ENCODE results near the gene ARMC5. TPM values are rescaled to one million over a fixed set of nuclear protein-coding genes. Genes with fewer than 3 reads are reported as not detected.

The ARMC5 gene, protein sequence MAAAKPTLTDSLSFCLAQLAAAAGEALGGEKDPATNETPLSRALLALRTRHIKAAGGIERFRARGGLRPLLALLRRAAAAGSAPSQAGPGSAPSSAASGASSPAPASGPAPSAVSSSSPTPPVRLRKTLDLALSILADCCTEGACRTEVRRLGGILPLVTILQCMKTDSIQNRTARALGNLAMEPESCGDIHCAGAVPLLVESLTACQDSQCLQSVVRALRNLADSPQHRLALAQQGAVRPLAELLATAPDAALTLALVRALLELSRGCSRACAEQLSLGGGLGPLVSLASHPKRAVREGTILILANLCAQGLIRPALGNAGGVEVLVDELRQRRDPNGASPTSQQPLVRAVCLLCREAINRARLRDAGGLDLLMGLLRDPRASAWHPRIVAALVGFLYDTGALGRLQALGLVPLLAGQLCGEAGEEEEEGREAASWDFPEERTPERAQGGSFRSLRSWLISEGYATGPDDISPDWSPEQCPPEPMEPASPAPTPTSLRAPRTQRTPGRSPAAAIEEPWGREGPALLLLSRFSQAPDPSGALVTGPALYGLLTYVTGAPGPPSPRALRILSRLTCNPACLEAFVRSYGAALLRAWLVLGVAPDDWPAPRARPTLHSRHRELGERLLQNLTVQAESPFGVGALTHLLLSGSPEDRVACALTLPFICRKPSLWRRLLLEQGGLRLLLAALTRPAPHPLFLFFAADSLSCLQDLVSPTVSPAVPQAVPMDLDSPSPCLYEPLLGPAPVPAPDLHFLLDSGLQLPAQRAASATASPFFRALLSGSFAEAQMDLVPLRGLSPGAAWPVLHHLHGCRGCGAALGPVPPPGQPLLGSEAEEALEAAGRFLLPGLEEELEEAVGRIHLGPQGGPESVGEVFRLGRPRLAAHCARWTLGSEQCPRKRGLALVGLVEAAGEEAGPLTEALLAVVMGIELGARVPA
- total RNA-seq (2022) (8.1 and 10.1 TPM in 2 replicates), Bru-seq, nascent RNA (percentile 51 among the genes with signal in this experiment), BruChase-seq, experiment 1, labeled RNA remaining after a 6-hour chase (percentile 45 among the genes with signal in this experiment), BruChase-seq, experiment 2, labeled RNA remaining after a 2-hour chase (percentile 49 among the genes with signal in this experiment)
- long read RNA-seq, full-length matches to known transcripts, result 19 of 44 reads
- long read RNA-seq, partial matches to known transcripts, result 7 of 44 reads
- long read RNA-seq, other reads (novel, unspliced or antisense), result 18 of 44 reads

DNA sequence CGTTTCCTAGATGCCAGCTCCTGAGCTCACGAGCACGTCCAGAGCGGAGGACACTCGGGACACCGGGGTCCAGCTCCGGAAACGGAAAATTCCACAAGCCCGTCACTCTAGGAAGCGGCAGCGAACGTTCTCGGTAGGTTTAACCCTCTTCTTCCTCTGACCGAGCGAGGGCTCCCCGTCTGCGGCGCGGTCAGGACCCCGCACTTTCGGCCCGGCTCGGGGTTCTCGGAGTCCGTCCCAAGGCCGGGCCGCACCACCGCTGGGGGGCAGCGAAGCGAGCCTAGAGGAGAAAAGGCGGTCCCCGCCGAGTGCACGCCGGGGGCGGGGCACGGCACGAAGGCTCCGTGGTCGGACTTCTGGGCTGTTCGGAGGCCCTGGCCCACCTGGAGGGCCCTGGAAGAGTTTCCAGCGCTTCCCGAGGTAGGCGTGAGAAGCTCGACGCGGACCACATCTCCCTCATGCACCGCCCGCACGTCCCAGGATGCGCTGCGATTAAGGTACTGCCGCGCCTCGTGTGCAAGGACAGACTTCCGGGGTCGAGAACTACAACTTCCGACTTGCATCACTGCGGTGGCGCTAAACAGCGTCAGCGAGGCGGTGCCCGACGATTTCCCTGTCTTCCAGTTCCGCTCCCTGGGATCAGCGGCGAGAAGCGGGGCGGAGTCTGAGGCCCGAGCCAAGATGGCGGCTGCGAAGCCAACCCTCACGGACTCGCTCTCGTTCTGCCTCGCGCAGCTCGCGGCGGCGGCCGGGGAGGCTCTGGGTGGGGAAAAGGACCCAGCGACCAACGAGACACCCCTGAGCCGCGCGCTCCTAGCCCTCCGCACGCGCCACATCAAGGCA lies at the start of gene ARMC5:
Gene ARMC5 (plus strand): TSS at position 658 of the 843 bp plus-strand sequence. CDS start 24 bp downstream, at position 682.
- ChIA-PET POLR2A (interaction anchor here (0.6 to 4.9 kb wide), 33 partner anchors 8 to 564 kb away, joined by 3 to 40 read pairs (median 5); partner anchors contain the start of genes FUS, KAT8, PRSS8 and RUSF1), CTCF (interaction anchor here (0.6 to 8.4 kb wide), 19 partner anchors 16 to 519 kb away, joined by 3 to 65 read pairs (median 3); partner anchors contain the start of genes VKORC1, ZNF267 and ZNF843)
- Mint-ChIP-seq H3K4me3 (ENCODE audit: unreplicated experiment) (peak within 1 kb of the TSS; percentile 88), H3K4me1 (ENCODE audit: insufficient read depth, unreplicated experiment) (peaks cover 14% of the 10 kb centered on the region), H3K9me3 (ENCODE audit: unreplicated experiment) (no peaks in the 10 kb centered on the region), H3K27me3 (ENCODE audit: insufficient read depth, unreplicated experiment) (no peaks in the 10 kb centered on the region), H3K27ac (ENCODE audit: low read depth, unreplicated experiment) (peak within 1 kb of the TSS; percentile 97), H3K36me3 (ENCODE audit: insufficient read depth, unreplicated experiment) (peaks cover 44% of the 10 kb centered on the region)
- TSS peak; percentile 44 for BruUV-seq (replicated peaks)
- DNase-seq (ENCODE audit: unreplicated experiment), result peak; percentile 97
- intact Hi-C loops (cut with micrococcal nuclease), result loop anchor here (2.0 to 10.0 kb wide), 3 partner anchors 236 to 410 kb away; a partner anchor contains a TSS
- TF ChIP-seq, protein P1, sequence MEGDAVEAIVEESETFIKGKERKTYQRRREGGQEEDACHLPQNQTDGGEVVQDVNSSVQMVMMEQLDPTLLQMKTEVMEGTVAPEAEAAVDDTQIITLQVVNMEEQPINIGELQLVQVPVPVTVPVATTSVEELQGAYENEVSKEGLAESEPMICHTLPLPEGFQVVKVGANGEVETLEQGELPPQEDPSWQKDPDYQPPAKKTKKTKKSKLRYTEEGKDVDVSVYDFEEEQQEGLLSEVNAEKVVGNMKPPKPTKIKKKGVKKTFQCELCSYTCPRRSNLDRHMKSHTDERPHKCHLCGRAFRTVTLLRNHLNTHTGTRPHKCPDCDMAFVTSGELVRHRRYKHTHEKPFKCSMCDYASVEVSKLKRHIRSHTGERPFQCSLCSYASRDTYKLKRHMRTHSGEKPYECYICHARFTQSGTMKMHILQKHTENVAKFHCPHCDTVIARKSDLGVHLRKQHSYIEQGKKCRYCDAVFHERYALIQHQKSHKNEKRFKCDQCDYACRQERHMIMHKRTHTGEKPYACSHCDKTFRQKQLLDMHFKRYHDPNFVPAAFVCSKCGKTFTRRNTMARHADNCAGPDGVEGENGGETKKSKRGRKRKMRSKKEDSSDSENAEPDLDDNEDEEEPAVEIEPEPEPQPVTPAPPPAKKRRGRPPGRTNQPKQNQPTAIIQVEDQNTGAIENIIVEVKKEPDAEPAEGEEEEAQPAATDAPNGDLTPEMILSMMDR (IDR thresholded peaks at IDR 0.05; ENCODE audit: unreplicated experiment), result peak; percentile 38

DNA sequence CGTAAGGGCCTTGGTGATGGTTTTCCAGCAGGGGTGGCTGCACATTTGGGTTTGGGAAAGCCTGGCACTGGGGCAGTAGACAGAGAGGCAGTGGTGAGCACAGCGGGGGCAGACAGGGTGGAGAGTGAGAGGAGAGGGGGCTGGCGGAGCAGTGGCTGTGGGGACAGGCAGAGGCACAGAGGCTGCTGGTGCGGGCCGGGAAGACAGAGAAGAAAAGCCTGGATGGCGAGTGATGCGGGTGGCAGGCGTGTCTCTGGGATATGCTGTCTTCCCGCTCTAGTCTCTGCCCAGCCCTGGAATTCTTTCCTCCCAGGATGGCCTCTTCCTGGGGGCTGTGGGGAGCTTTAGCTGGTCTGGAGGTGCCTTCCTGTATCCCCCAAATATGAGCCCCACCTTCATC lies 49.2 kb upstream of the ARMC5 start:
- H3K9me3 Mint-ChIP-seq (ENCODE audit: unreplicated experiment), result no peaks in the 10 kb centered on the region
- DNase-seq (ENCODE audit: unreplicated experiment), result no peak
- BruUV-seq (replicated peaks), result no TSS peak
- TF ChIP-seq, protein P1 (IDR thresholded peaks at IDR 0.05; ENCODE audit: unreplicated experiment), result no peak
- no peak overlapping the region for H3K4me3 Mint-ChIP-seq (ENCODE audit: unreplicated experiment)
- no peaks in the 10 kb centered on the region for H3K4me1 Mint-ChIP-seq (ENCODE audit: insufficient read depth, unreplicated experiment)
- ChIA-PET CTCF (interaction anchor here (0.7 kb wide), 1 partner anchor 426 kb away, joined by 3 read pairs; no protein-coding TSS in a partner anchor), POLR2A (no interaction called here)
- peaks cover 46% of the 10 kb centered on the region for H3K27me3 Mint-ChIP-seq (ENCODE audit: insufficient read depth, unreplicated experiment)
- H3K27ac Mint-ChIP-seq (ENCODE audit: low read depth, unreplicated experiment), result no peak overlapping the region
- no peaks in the 10 kb centered on the region for H3K36me3 Mint-ChIP-seq (ENCODE audit: insufficient read depth, unreplicated experiment)
- intact Hi-C loops (cut with micrococcal nuclease), result no loop called here

DNA sequence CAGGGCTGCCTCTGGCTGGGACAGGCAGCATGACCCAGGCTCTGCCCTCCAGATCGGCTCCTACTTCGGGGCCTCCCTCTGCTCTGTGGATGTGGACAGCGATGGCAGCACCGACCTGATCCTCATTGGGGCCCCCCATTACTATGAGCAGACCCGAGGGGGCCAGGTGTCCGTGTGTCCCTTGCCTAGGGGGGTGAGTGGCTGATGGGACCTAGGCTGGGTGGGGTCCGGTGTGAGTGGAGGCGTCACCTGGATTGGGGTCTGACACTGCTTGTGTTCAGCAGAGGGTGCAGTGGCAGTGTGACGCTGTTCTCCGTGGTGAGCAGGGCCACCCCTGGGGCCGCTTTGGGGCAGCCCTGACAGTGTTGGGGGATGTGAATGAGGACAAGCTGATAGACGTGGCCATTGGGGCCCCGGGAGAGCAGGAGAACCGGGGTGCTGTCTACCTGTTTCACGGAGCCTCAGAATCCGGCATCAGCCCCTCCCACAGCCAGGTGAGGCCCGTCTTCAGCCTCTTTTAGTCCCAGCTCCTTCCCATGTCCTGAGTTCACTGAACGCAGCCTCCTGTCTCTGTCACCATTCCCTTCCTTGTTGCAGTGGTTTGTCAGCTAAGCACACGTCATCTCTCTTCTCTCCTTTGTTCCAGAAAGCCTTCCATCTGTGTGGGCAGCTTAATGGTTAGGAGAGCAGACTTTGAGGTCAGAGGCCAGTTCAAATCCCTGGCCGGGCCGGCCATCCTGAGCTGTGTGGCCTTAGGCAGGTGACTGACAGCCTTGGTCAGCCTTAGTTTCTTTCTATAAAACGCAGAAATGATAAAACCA lies 48.1 kb upstream of the ARMC5 start:
- H3K27me3 Mint-ChIP-seq (ENCODE audit: insufficient read depth, unreplicated experiment), result peaks cover 58% of the 10 kb centered on the region

More for the DNA sequence above, 48.1 kb upstream of the ARMC5 start:
- CTCF ChIA-PET, result interaction anchor here (0.6 kb wide), 1 partner anchor 161 kb away, joined by 3 read pairs; no protein-coding TSS in a partner anchor
- H3K4me1 Mint-ChIP-seq (ENCODE audit: insufficient read depth, unreplicated experiment), result no peaks in the 10 kb centered on the region
- intact Hi-C loops (cut with micrococcal nuclease), result no loop called here
- DNase-seq (ENCODE audit: unreplicated experiment), result no peak
- BruUV-seq (replicated peaks), result no TSS peak
- no peak overlapping the region for H3K4me3 Mint-ChIP-seq (ENCODE audit: unreplicated experiment)
- no peaks in the 10 kb centered on the region for H3K9me3 Mint-ChIP-seq (ENCODE audit: unreplicated experiment)
- POLR2A ChIA-PET, result no interaction called here
- H3K36me3 Mint-ChIP-seq (ENCODE audit: insufficient read depth, unreplicated experiment), result peaks cover 2% of the 10 kb centered on the region
- H3K27ac Mint-ChIP-seq (ENCODE audit: low read depth, unreplicated experiment), result no peak overlapping the region
- TF ChIP-seq, protein P1 (IDR thresholded peaks at IDR 0.05; ENCODE audit: unreplicated experiment), result no peak
